Measurements from ENCODE around the gene FKBP1B. TPM values are rescaled to one million over a fixed set of nuclear protein-coding genes. Genes with fewer than 3 reads are reported as not detected.

Gene FKBP1B
- total RNA-seq, 1 experiment from 2014 or later: 59.7 TPM

DNA sequence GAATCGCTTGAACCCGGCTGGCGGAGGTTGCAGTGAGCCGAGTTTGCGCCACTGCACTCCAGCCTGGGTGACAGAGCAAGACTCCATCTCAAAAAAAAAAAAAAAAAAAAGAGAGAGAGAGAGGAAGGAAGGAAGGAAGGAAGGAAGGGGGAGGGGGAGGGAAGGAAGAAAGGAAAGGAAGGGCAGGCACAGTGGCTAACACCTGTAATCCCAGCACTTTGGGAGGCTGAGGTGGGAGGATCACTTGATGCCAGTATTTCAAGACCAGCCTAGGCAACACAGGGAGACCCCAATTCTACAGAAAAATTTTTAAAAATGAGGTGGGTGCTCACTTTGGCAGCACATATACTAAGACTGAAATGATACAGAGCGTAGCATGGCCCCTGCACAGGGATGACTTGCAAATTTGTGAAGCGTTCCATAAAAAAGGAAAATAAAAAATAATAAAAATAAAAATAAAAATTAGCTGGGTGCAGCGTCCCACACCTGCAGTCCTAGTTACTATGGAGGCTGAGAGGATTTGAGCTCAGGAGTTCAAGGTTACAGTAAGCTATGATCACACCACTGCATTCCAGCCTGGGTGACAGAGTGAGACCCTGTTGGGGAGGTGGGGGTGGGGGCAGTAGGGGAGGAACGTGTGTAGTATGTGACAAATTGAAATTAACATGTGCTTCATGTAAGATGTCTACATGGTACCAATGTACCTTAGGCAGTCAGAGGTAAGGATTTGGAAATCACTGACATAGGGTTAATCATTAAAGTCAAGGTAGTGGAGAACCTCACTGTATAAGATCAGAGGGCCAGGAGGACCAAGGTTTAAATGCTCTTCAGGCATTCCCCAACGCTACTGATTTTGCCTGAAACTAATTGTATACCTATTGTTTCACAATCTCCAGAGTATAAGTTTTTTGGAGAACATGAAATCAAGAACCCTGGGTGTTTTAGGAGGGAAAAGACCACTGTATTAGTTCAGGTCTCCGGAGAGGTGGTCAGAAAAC is 3.7 kb upstream of the FKBP1B start:
- Histone ChIP-seq H2BK12ac (ENCODE audit: insufficient read length, low read depth, low read length) (no peak overlapping the region), H2AFZ (ENCODE audit: low read length) (no peak overlapping the region), H4K91ac (ENCODE audit: insufficient read length, low read depth, low read length) (no peak overlapping the region), H3K18ac (ENCODE audit: insufficient read length, low read depth, low read length) (no peak overlapping the region), H3K9ac (ENCODE audit: extremely low read depth, insufficient read length, low read length) (no peak overlapping the region), H3K79me2 (ENCODE audit: insufficient read depth, low read length) (peaks cover 2% of the 10 kb centered on the region; the same call in 1 of the 2 replicates), H3K27me3 (ENCODE audit: insufficient read depth, low read length) (no peaks in the 10 kb centered on the region), H3K4ac (ENCODE audit: low read depth, low read length) (no peak overlapping the region), H3K14ac (ENCODE audit: insufficient read depth, low read length) (no peak overlapping the region), H3K27ac (ENCODE audit: insufficient read length, low read depth, low read length) (no peak overlapping the region), H4K8ac (replicated peaks; ENCODE audit: insufficient read length, low read depth, low read length) (no peak overlapping the region), H3K4me2 (ENCODE audit: insufficient read depth, insufficient read length, low read length) (peak overlapping the region; percentile 97), H2BK120ac (ENCODE audit: low read depth, low read length, poor library complexity, severe bottlenecking) (no peak overlapping the region), H3K79me1 (ENCODE audit: insufficient read depth, low read depth, low read length, poor library complexity, severe bottlenecking) (no peaks in the 10 kb centered on the region), H2AK5ac (ENCODE audit: insufficient read length, low read length) (no peak overlapping the region), H3K4me1 (ENCODE audit: insufficient read depth, low read length) (0 out of 2 replicates have a peak, but pooled peaks cover 1% of the 10 kb centered on the region), H4K5ac (ENCODE audit: insufficient read length, low read depth, low read length) (no peak overlapping the region), H3K23me2 (ENCODE audit: insufficient read length, low read depth, low read length, poor library complexity, severe bottlenecking) (peaks cover 9% of the 10 kb centered on the region), H3T11ph (ENCODE audit: low read length) (no peak overlapping the region), H2BK5ac (ENCODE audit: insufficient read length, low read length) (no peak overlapping the region), H4K20me1 (ENCODE audit: control insufficient read depth, insufficient read depth, insufficient read length) (peaks cover 5% of the 10 kb centered on the region), H2BK15ac (ENCODE audit: low read depth, low read length) (no peak overlapping the region), H3K56ac (ENCODE audit: insufficient read length, low read depth, low read length) (no peak overlapping the region), H3K9me3 (ENCODE audit: control insufficient read depth, low read depth, low read length) (no peaks in the 10 kb centered on the region), H3K23ac (ENCODE audit: insufficient read length, low read depth, low read length) (no peak overlapping the region), H2BK20ac (ENCODE audit: low read depth, low read length, poor library complexity, severe bottlenecking) (no peak overlapping the region)
- Mint-ChIP-seq H3K27ac (no peak overlapping the region; a peak in 1 of 7 replicates), H3K36me3 (ENCODE audit: insufficient read depth in 1 of 3, low read depth in 3 of 3) (peaks cover 0 to 7% (median 6%) of the 10 kb centered on the region in 3 experiments; a peak in 5 of 7 replicates), H3K27me3 (ENCODE audit: low read depth) (no peaks in the 10 kb centered on the region), H3K4me3 (peak overlapping the region; percentile 97 to 99), H3K4me1 (peaks cover 15 to 22% of the 10 kb centered on the region in 2 experiments), H3K9me3 (no peaks in the 10 kb centered on the region)
- whole genome bisulfite sequencing (ENCODE audit: extremely low coverage, insufficient read length, low lambda C conversion rate): no CpG with 5 or more reads among the region's 11 CpGs
- DNase-seq: no peak
- no peak for TF ChIP-seq CTCF (conservative IDR thresholded peaks at IDR 0.05)
